T-helper 1 cell treated with Interleukin-12 subunit alpha and Interleukin-12 subunit beta and Interleukin-4 antibody, amounts not matched to agents 30 μg/mL and 1 μg/mL, for 36 hours (primary cell): ENCODE measurements around the gene ARHGEF10L.
"Not testable (repeated sequence)": the region's sequence is repeated elsewhere in the genome, so short reads cannot be mapped to it uniquely, and the experiment has no call there.

Experiments used
- H3K27ac Mint-ChIP-seq: one replicate; pipeline ENCODE4 v1.8.0; 2021; ENCODE audit warnings: mild to moderate bottlenecking, mixed read lengths
- H3K27me3 Mint-ChIP-seq: one replicate; pipeline ENCODE4 v1.8.0; 2021; ENCODE audit warnings: low read depth, mixed read lengths
- H3K36me3 Mint-ChIP-seq: one replicate; pipeline ENCODE4 v1.8.0; 2021; ENCODE audit warnings: low read depth, mixed read lengths
- H3K4me1 Mint-ChIP-seq: one replicate; pipeline ENCODE4 v1.8.0; 2021; ENCODE audit warnings: low read depth, mixed read lengths
- H3K4me3 Mint-ChIP-seq: one replicate; pipeline ENCODE4 v1.8.0; 2021; ENCODE audit warnings: mild to moderate bottlenecking, moderate library complexity, mixed read lengths
- H3K9me3 Mint-ChIP-seq: one replicate; pipeline ENCODE4 v1.8.0; 2021; ENCODE audit warnings: mixed read lengths

The ARHGEF10L gene

GRCh38 chr1:17627239-17628052, 87.9 kb downstream of the ARHGEF10L start:
- H3K36me3 Mint-ChIP-seq, result no peaks in the 10 kb centered on the region
- H3K4me1 Mint-ChIP-seq, result no peaks in the 10 kb centered on the region
- no peak overlapping the region for H3K27ac Mint-ChIP-seq
- no peaks in the 10 kb centered on the region for H3K27me3 Mint-ChIP-seq
- H3K9me3 Mint-ChIP-seq, result no peaks in the 10 kb centered on the region
- no peak overlapping the region for H3K4me3 Mint-ChIP-seq

- not testable (repeated sequence) for H3K27ac Mint-ChIP-seq, H3K4me1 Mint-ChIP-seq, H3K36me3 Mint-ChIP-seq, H3K27me3 Mint-ChIP-seq, H3K4me3 Mint-ChIP-seq, H3K9me3 Mint-ChIP-seq
These were observed 89.5 kb downstream of the ARHGEF10L start for GRCh38 chr1:17629046-17629445.

- no peak overlapping the region for H3K4me3 Mint-ChIP-seq
- no peaks in the 10 kb centered on the region for H3K9me3 Mint-ChIP-seq
- H3K27me3 Mint-ChIP-seq, result no peaks in the 10 kb centered on the region
- H3K36me3 Mint-ChIP-seq, result no peaks in the 10 kb centered on the region
- no peak overlapping the region for H3K27ac Mint-ChIP-seq
- no peaks in the 10 kb centered on the region for H3K4me1 Mint-ChIP-seq
These were observed 90.0 kb downstream of the ARHGEF10L start for GRCh38 chr1:17629460-17629859.

GRCh38 chr1:17630048-17630830, 90.7 kb downstream of the ARHGEF10L start:
- no peaks in the 10 kb centered on the region for H3K27me3 Mint-ChIP-seq
- no peaks in the 10 kb centered on the region for H3K36me3 Mint-ChIP-seq
- no peaks in the 10 kb centered on the region for H3K4me1 Mint-ChIP-seq
- no peak overlapping the region for H3K4me3 Mint-ChIP-seq
- H3K27ac Mint-ChIP-seq, result no peak overlapping the region
- no peaks in the 10 kb centered on the region for H3K9me3 Mint-ChIP-seq

GRCh38 chr1:17630986-17631385, 91.5 kb downstream of the ARHGEF10L start:
- no peaks in the 10 kb centered on the region for H3K4me1 Mint-ChIP-seq
- H3K27ac Mint-ChIP-seq, result no peak overlapping the region
- no peak overlapping the region for H3K4me3 Mint-ChIP-seq
- no peaks in the 10 kb centered on the region for H3K36me3 Mint-ChIP-seq
- no peaks in the 10 kb centered on the region for H3K9me3 Mint-ChIP-seq
- no peaks in the 10 kb centered on the region for H3K27me3 Mint-ChIP-seq

GRCh38 chr1:17631410-17631809, 91.9 kb downstream of the ARHGEF10L start:
- no peaks in the 10 kb centered on the region for H3K36me3 Mint-ChIP-seq
- H3K4me1 Mint-ChIP-seq, result no peaks in the 10 kb centered on the region
- no peaks in the 10 kb centered on the region for H3K27me3 Mint-ChIP-seq
- no peak overlapping the region for H3K4me3 Mint-ChIP-seq
- H3K27ac Mint-ChIP-seq, result no peak overlapping the region
- no peaks in the 10 kb centered on the region for H3K9me3 Mint-ChIP-seq

GRCh38 chr1:17632106-17632505, 92.6 kb downstream of the ARHGEF10L start:
- Mint-ChIP-seq H3K9me3 (no peaks in the 10 kb centered on the region), H3K36me3 (no peaks in the 10 kb centered on the region), H3K27me3 (no peaks in the 10 kb centered on the region), H3K4me3 (no peak overlapping the region), H3K4me1 (no peaks in the 10 kb centered on the region), H3K27ac (no peak overlapping the region)

- no peaks in the 10 kb centered on the region for H3K4me1 Mint-ChIP-seq
- H3K27ac Mint-ChIP-seq, result no peak overlapping the region
- no peak overlapping the region for H3K4me3 Mint-ChIP-seq
- no peaks in the 10 kb centered on the region for H3K27me3 Mint-ChIP-seq
- H3K9me3 Mint-ChIP-seq, result no peaks in the 10 kb centered on the region
- no peaks in the 10 kb centered on the region for H3K36me3 Mint-ChIP-seq
These were observed 93.2 kb downstream of the ARHGEF10L start for GRCh38 chr1:17632541-17633184.

- no peak overlapping the region for H3K4me3 Mint-ChIP-seq
- no peak overlapping the region for H3K27ac Mint-ChIP-seq
- H3K36me3 Mint-ChIP-seq, result no peaks in the 10 kb centered on the region
- no peaks in the 10 kb centered on the region for H3K27me3 Mint-ChIP-seq
- H3K9me3 Mint-ChIP-seq, result no peaks in the 10 kb centered on the region
- no peaks in the 10 kb centered on the region for H3K4me1 Mint-ChIP-seq
These were observed 94.2 kb downstream of the ARHGEF10L start for GRCh38 chr1:17633654-17634053.

GRCh38 chr1:17635276-17635675, 95.8 kb downstream of the ARHGEF10L start:
- Mint-ChIP-seq H3K4me1 (no peaks in the 10 kb centered on the region), H3K9me3 (no peaks in the 10 kb centered on the region)

GRCh38 chr1:17635811-17636210, 96.3 kb downstream of the ARHGEF10L start:
- Mint-ChIP-seq H3K4me1 (no peaks in the 10 kb centered on the region), H3K36me3 (no peaks in the 10 kb centered on the region), H3K27me3 (no peaks in the 10 kb centered on the region), H3K4me3 (no peak overlapping the region), H3K27ac (no peak overlapping the region), H3K9me3 (no peaks in the 10 kb centered on the region)

More at GRCh38 chr1:17635276-17635675, 95.8 kb downstream of the ARHGEF10L start:
- Mint-ChIP-seq H3K4me3 (no peak overlapping the region), H3K27me3 (no peaks in the 10 kb centered on the region), H3K27ac (no peak overlapping the region), H3K36me3 (no peaks in the 10 kb centered on the region)

- no peak overlapping the region for H3K4me3 Mint-ChIP-seq
- no peaks in the 10 kb centered on the region for H3K36me3 Mint-ChIP-seq
- H3K4me1 Mint-ChIP-seq, result no peaks in the 10 kb centered on the region
- H3K9me3 Mint-ChIP-seq, result no peaks in the 10 kb centered on the region
- no peaks in the 10 kb centered on the region for H3K27me3 Mint-ChIP-seq
- no peak overlapping the region for H3K27ac Mint-ChIP-seq
These were observed 97.1 kb downstream of the ARHGEF10L start for GRCh38 chr1:17636612-17637011.

- Mint-ChIP-seq H3K4me1 (no peaks in the 10 kb centered on the region), H3K9me3 (no peaks in the 10 kb centered on the region), H3K27me3 (no peaks in the 10 kb centered on the region), H3K4me3 (no peak overlapping the region), H3K27ac (no peak overlapping the region), H3K36me3 (no peaks in the 10 kb centered on the region)
These were observed 97.6 kb downstream of the ARHGEF10L start for GRCh38 chr1:17637055-17637454.

GRCh38 chr1:17639703-17640340, 100.3 kb downstream of the ARHGEF10L start:
- no peak overlapping the region for H3K27ac Mint-ChIP-seq

More at GRCh38 chr1:17639703-17640340, 100.3 kb downstream of the ARHGEF10L start:
- H3K4me1 Mint-ChIP-seq, result no peaks in the 10 kb centered on the region
- no peaks in the 10 kb centered on the region for H3K36me3 Mint-ChIP-seq
- H3K4me3 Mint-ChIP-seq, result no peak overlapping the region
- H3K9me3 Mint-ChIP-seq, result no peaks in the 10 kb centered on the region
- H3K27me3 Mint-ChIP-seq, result no peaks in the 10 kb centered on the region
